HCT116 (cell line): ENCODE measurements around the gene NFS1.

Experiments used
- CEBPB ChIP-seq: IDR thresholded peaks from 2 replicates; pipeline ENCODE4 v1.6.1; 2012; ENCODE audit warnings: low read depth
- EGR1 ChIP-seq: IDR thresholded peaks from 2 replicates; pipeline ENCODE4 v1.6.1; 2012; ENCODE audit warnings: low read depth
- EZH2 ChIP-seq: fragments of 200-600 bp; sonication (generic); IDR thresholded peaks from 2 replicates; pipeline ENCODE4 v1.6.1; 2017; ENCODE audit warnings: antibody characterized with exemption, mixed run types
- EZH2phosphoT487 ChIP-seq: fragments of 200-600 bp; IDR thresholded peaks from 2 replicates; pipeline ENCODE4 v1.6.1; 2018; ENCODE audit warnings: antibody characterized with exemption, borderline replicate concordance
- POLR2A ChIP-seq: IDR thresholded peaks from 2 replicates; pipeline ENCODE4 v1.7.0; 2011; ENCODE audit warnings: borderline replicate concordance; ENCODE audit not compliant: insufficient read depth, insufficient read length; ENCODE audit errors: extremely low read depth
- POLR2AphosphoS5 ChIP-seq: IDR thresholded peaks from 2 replicates; pipeline ENCODE4 v1.6.1; 2011; ENCODE audit warnings: mild to moderate bottlenecking, low read depth, low read length, moderate library complexity
- RAD21 ChIP-seq: IDR thresholded peaks from 2 replicates; pipeline ENCODE4 v1.6.1; 2012; ENCODE audit warnings: low read depth, mild to moderate bottlenecking
- YY1 ChIP-seq: IDR thresholded peaks from 2 replicates; pipeline ENCODE4 v1.6.1; 2011; ENCODE audit warnings: low read length, low read depth, moderate library complexity, mild to moderate bottlenecking; ENCODE audit not compliant: insufficient replicate concordance; ENCODE audit errors: extremely low read depth
- ZFX ChIP-seq: fragments of 450-650 bp; IDR thresholded peaks from 2 replicates; pipeline ENCODE4 v1.6.1; 2017
- ZNF274 ChIP-seq: fragments of 200-500 bp; sonication (Bioruptor generic); IDR thresholded peaks from 2 replicates; pipeline ENCODE4 v1.6.1; 2014; ENCODE audit warnings: mild to moderate bottlenecking, low read depth, low read length, inconsistent platforms
- TF ChIP-seq, protein P1 (sequence below), 3 experiments: fragments of 200-600 bp in 1 of 3; sonication (generic) in 1 of 3; IDR thresholded peaks in 2 of 3; conservative IDR thresholded peaks in 1 of 3; 2 replicates each; pipeline ENCODE4 v1.5.1; 2012 to 2017; ENCODE audit warnings: low read depth in 2 of 3, low read length in 2 of 3, antibody characterized with exemption in 1 of 3, borderline replicate concordance in 1 of 3, control low read depth in 1 of 3, mild to moderate bottlenecking in 1 of 3, mixed read lengths in 1 of 3, mixed run types in 1 of 3, moderate library complexity in 1 of 3; ENCODE audit not compliant: insufficient read depth in 1 of 3
- TF ChIP-seq, protein P2 (sequence below): IDR thresholded peaks from 2 replicates; pipeline ENCODE4 v1.6.1; 2012

DNA sequence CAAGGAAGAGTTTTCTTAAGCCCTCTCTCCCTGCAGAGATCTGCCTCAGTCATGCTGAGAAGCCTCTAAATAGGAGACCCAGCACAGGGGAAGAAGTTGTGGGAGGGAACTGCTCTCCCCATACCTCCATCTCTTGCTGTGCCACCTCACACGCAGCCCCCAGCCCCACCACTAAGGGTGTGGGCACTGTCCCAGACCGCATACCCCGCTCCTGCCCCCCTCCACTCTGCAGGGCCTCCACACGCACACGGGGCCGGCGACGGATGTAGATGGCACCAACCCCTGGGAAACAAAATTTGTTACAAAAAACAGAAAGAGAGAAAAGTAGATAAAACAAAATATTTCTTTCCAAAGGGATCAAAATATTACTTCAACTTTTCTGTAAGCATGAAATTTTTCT is 24.2 kb downstream of the NFS1 start:
- TF ChIP-seq EZH2phosphoT487 (no peak), CEBPB (no peak), YY1 (no peak), EZH2 (no peak), EGR1 (no peak), POLR2A (no peak), POLR2AphosphoS5 (no peak), ZFX (no peak), RAD21 (no peak), ZNF274 (no peak)
- TF ChIP-seq, protein P1, sequence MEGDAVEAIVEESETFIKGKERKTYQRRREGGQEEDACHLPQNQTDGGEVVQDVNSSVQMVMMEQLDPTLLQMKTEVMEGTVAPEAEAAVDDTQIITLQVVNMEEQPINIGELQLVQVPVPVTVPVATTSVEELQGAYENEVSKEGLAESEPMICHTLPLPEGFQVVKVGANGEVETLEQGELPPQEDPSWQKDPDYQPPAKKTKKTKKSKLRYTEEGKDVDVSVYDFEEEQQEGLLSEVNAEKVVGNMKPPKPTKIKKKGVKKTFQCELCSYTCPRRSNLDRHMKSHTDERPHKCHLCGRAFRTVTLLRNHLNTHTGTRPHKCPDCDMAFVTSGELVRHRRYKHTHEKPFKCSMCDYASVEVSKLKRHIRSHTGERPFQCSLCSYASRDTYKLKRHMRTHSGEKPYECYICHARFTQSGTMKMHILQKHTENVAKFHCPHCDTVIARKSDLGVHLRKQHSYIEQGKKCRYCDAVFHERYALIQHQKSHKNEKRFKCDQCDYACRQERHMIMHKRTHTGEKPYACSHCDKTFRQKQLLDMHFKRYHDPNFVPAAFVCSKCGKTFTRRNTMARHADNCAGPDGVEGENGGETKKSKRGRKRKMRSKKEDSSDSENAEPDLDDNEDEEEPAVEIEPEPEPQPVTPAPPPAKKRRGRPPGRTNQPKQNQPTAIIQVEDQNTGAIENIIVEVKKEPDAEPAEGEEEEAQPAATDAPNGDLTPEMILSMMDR (IDR thresholded peaks at IDR 0.05 in 2 of 3, conservative IDR thresholded peaks at IDR 0.05 in 1 of 3; ENCODE audit: borderline replicate concordance in 1 of 3, insufficient read depth in 1 of 3, low read depth in 2 of 3, low read length in 2 of 3): no peak
- TF ChIP-seq, protein P2, sequence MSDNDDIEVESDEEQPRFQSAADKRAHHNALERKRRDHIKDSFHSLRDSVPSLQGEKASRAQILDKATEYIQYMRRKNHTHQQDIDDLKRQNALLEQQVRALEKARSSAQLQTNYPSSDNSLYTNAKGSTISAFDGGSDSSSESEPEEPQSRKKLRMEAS: no peak
